ENCODE data around the gene C15orf40.
A peak's percentile ranks its signal among the peaks of the same experiment; 100 is the strongest.

C15orf40 gene

GRCh38 chr15:82992436-82992998 lies 18.9 kb downstream of the C15orf40 start:
- DNase-seq: no peak

- DNase-seq: peak; percentile 38
Observed at GRCh38 chr15:82986442-82986780, 25.0 kb downstream of the C15orf40 start.

DNA sequence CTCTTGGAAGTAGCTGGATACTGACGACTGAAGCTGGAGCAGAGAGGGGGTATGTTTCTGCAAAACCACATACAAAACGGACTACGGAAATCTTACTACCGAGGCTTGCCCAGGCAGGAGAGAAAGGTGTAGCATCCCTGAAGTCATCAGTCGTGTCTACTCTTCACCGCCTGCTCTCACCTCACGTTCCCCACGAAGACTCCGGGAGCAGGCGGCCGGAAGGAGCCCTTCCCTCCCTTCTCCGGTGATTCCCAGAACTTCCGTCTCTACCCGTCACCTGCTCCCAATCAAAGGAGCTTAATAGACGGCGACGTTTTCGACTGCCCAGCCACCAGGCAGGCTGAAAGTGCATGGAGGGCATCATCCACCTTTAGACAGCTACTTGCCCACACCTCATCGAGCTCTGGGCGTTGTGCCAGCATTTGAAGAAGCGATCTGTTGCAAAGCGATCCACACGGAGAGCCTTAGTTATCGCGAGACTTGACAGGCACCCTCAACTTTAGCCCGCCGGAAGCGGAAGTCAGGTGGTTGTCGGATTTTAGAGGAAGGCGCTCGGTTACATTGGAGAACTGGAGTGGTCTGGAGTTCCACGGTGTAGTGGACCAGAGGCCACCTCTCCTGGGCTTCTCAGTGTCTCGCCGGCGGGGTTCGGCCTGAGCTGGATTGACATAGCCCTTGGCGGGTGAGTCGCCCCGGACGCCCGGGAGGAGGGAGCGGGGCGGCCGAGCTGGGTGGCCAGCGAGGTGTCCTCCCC lies 25.6 kb downstream of the C15orf40 start, which contains the start of gene RAMAC:
Gene RAMAC, plus strand, starts transcription at position 523 of the 754 bp plus-strand sequence. CDS start 2,809 bp downstream, outside the sequence.
- peak; percentile 95 for DNase-seq

DNA sequence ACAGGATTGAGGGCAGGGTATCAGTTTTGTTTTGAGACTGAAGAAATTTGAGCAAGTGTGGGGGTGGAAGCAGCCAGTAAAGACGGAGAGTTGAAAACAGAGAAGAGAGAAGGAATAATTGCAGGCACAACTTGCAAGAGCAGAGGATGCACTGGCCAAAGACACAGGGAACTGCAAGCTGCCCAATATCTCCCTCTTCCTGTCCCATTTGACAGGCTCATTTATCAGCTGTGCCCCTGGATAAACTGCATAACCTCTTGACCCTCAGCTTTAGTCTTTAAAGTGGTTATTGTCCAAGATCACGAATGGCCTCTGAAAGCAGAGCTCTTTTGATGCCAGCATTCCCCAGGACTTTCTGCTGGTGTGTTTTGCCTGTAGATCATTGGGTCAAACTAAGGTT lies 30.5 kb downstream of the C15orf40 start:
- DNase-seq: no peak

GRCh38 chr15:82979726-82980125 lies 31.7 kb downstream of the C15orf40 start:
- no peak for DNase-seq

GRCh38 chr15:82978438-82978837 lies 33.0 kb downstream of the C15orf40 start:
- DNase-seq: no peak

GRCh38 chr15:82977076-82977475 lies 34.4 kb downstream of the C15orf40 start:
- no peak for DNase-seq

DNA sequence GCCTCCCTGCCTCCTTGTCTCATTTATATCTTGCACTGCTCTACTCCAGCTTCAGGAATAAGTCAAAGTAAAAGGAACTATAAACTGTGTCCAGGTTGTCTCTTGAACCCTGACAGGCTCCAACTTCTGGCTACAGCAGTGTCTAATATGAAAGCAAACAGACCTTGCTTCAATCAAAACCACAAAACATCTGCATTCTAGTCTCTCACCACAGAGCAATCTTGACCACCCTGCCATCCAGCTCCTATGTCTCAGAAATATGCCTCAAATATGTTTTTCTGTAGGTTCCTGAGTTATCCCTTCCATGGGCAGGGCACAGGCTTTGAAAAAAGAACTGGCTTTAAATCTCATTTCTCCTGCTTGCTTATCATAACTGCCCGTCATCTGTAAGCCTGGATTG lies 38.4 kb downstream of the C15orf40 start:
- DNase-seq: no peak

DNA sequence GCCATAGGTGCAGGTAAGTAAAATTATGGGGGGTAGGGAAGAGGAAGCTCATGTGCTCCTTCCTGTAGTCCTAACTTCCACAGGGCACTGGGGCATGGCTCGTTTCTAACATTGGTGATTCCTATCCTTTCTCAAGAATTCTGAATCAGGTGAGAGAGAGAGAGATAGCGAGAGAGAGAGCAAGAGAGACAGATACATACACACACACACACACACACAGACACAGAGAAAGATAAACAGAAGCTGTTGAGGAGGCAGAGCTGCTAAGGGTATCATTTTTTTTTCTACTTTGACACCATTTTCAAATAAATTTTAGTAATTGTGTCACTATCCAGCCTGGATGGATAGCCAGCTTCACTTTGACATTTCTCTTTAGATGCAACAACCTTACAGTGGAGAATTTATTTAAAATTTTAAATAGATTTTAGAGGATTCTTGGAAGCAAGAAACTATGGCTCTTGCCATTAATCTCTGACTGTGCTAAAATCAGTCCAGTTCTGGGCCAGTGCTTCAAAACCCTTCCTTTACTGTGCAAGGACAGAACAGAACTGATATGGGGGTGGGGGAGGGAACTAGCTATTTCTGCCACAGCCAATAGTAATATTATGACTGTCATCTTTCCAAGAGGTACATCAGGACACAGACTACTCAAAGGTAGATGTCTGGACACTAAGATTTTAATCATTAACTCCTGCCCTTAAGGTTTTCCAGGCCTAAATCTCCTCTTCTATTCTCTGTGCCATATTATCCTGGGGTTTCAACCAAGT lies 40.0 kb downstream of the C15orf40 start:
- no peak for DNase-seq

DNA sequence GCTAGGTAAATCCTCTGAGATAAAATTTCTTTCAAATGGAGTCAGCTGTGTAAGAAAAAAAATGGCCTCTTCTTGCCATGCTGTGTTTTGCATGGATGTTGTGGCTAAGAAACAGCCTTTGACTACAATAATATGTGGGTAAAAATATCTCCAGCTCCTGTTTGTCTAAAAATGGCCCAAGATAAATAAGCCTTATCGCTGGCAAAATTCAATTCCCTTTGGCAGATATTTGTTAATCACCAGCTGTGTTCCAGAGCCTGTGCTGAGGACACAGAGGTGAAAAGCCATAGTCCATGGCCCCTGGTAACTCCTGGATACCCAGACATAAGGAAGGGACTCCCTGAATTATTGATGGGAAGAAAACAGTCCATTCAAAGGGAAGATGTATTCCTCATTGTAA lies 40.7 kb downstream of the C15orf40 start:
- no peak for DNase-seq

DNA sequence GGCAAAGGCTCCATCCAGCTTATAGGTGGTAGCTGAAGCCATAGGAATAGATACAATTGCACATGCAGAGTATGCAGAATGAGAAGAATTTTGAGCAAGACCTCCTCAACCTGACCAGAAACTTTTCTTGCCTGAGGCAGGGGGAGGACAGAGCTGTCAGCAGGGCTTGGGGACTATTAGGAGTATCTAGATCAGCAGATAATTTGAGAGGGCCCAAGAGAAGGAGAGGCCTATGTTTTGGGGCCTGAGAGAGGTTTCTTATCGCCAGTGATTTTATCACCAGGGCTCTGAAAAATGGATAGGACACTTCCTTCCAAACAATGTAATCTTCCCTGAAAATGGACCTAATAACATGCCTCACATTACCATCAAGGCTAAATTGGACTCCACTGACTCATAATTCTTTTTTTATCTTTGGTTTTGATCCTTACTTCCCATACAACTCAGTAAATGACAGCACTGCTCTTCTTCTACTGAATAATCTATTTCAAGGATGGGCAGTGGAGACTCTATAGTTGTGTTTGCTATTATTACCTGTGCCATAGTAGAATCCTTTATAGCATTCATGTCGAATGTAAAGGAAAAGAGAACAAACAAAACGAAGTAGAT lies 41.3 kb downstream of the C15orf40 start:
- no peak for DNase-seq

GRCh38 chr15:82969353-82969752 lies 42.1 kb downstream of the C15orf40 start:
- DNase-seq: no peak

GRCh38 chr15:82968066-82968465 lies 43.4 kb downstream of the C15orf40 start:
- DNase-seq: no peak

GRCh38 chr15:82966671-82967071 lies 44.8 kb downstream of the C15orf40 start:
- DNase-seq: no peak

DNA sequence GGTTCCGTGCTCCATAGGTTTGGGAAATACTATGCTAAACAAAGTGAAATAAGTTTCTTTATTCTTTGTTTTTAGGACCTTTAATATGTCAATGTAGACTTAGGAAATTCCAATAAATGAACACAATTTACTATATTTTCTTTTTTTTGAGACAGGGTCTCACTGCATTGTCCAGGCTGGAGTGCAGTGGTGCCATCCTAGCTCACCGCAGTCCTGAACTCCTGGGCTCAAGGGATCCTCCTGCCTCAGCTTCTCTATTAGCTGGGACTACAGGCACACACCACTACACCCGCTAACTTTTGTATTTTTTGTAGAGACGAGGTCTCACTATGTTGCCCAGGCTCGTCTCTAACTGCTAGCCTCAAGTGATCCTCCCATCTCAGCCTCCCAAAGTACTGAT lies 46.5 kb downstream of the C15orf40 start:
- no peak for DNase-seq

GRCh38 chr15:82963471-82964341 lies 47.7 kb downstream of the C15orf40 start:
- DNase-seq: no peak

DNA sequence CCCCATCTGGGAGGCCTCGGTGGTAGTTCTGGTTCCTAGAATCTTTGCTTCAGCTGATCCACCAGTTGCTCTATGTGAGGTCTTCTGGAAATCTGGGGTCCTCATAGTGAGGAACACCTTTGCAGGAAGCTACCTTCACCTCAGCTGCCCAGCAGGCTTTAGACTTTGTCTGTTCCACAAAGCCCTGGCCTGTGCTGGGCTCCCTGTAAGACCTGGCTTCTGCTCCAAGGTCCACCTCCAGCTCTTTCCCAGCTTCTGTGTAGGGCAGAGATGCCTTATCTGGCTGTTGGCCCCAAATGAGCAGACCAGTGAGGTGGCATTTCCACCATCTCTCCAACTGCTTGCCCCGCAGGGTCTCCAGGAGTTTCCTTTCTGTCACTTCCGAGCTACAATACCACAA lies 50.7 kb downstream of the C15orf40 start:
- DNase-seq: no peak

- no peak for DNase-seq
Observed at GRCh38 chr15:82959423-82959822, 52.0 kb downstream of the C15orf40 start.

DNA sequence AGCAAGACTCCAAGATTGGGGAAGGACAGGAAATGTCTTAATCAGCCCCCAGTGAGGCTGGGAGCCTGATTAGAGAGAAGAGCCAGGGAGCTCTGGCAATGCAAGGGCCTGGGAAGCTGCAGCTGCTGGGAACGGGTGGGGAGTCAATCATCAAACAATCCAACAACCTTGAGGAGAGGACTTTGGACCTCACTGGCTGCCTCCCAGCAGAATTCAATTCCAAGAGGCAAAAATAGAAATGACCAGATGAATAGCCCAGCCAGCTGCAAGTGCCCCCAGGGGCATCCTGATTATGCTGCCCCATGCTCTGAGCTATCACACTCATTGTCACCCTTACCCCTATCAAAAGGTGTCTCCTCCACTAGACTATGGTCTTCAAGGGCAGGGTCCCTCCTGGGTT lies 52.8 kb downstream of the C15orf40 start:
- DNase-seq: no peak

- DNase-seq: no peak
Observed at GRCh38 chr15:82952158-82953081, 59.0 kb downstream of the C15orf40 start, which contains the start of gene HOMER2. Gene HOMER2, minus strand, starts transcription at chr15:82952720. Its CDS starts 185 bp downstream, at chr15:82952535.

DNA sequence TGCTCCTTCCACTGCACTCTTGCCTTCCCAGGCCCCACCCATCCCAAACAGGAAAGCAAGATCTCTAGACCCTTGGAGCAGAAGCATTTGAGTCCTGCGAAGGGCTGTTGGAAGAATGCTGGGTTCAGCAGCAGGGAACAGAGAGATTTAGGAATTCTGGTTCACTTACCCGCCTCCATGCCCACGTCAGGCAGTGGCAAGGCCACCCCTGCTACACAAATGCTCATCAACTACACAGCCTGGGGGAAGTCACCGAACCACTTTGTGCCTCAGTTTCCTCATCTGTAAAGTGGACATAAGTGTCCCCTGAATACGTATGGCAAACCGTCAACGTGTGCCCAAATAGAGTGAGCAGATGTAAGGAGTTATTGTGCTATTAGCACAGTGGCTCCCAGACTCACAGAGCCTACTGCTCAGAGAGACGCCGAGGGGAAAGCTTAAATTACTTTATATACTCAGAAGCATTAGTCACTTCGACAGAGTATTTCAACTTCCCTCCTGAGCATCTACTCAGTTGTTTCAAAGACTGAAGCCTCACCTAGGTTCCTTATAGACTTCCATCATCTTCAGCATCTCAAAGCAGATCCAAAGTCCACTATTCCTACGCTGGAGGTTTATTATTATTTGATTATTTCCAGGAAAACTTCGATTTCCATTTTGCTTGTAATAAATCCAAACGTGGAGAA lies 59.8 kb downstream of the C15orf40 start:
- no peak for DNase-seq
